Kidney capillary endothelial cell (primary cell): ENCODE measurements around the gene MEST.
"Not testable (repeated sequence)": the region's sequence is repeated elsewhere in the genome, so short reads cannot be mapped to it uniquely, and the experiment has no call there.

Experiments
- DNase-seq: peaks from one replicate; pipeline ENCODE4 v3.0.0-alpha.2; 2018; ENCODE audit warnings: low spot score

The MEST gene

GRCh38 chr7:130523519-130524125 is 31.7 kb downstream of the MEST start:
- not testable (repeated sequence) for DNase-seq

GRCh38 chr7:130524628-130525027 is 32.7 kb downstream of the MEST start:
- no peak for DNase-seq

GRCh38 chr7:130527752-130528355 is 36.0 kb downstream of the MEST start:
- DNase-seq = not testable (repeated sequence)

GRCh38 chr7:130529417-130529816 is 37.5 kb downstream of the MEST start:
- DNase-seq = no peak

DNA sequence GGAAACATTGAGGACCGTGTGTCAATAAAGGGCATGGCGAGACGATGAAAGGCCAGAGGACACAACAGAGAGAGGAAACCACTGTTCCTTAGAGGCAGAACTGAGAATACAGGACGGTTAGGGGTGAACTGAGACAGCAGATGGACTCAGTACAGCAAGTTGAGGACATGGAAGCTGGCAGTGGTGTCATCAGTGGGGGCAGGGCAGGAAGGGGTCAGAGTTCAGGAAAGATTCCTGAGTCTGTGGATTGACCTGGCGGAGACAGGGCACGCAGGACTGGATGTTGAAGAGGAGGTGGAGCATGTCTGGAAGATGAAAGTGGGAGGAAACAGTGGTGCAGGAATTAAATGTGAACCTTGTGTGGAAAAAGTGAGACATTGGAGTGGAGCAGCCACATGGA is 46.0 kb downstream of the MEST start:
- DNase-seq = not testable (repeated sequence)

- DNase-seq = not testable (repeated sequence)
Measured at GRCh38 chr7:130541287-130541686, 49.4 kb downstream of the MEST start.

DNA sequence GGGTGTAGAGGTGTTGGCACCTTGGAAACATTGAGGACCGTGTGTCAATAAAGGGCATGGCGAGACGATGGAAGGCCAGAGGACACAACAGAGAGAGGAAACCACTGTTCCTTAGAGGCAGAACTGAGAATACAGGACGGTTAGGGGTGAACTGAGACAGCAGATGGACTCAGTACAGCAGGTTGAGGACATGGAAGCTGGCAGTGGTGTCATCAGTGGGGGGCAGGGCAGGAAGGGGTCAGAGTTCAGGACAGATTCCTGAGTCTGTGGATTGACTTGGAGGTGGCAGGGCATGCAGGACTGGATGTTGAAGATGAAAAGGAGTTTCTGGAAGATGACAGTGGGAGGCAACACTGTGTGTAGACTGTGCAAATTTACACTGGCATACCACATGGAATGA is 50.4 kb downstream of the MEST start:
- not testable (repeated sequence) for DNase-seq

GRCh38 chr7:130543487-130544010 is 51.7 kb downstream of the MEST start:
- no peak for DNase-seq

GRCh38 chr7:130544356-130544755 is 52.5 kb downstream of the MEST start:
- no peak for DNase-seq

GRCh38 chr7:130553398-130554029 is 61.6 kb downstream of the MEST start:
- DNase-seq = no peak

DNA sequence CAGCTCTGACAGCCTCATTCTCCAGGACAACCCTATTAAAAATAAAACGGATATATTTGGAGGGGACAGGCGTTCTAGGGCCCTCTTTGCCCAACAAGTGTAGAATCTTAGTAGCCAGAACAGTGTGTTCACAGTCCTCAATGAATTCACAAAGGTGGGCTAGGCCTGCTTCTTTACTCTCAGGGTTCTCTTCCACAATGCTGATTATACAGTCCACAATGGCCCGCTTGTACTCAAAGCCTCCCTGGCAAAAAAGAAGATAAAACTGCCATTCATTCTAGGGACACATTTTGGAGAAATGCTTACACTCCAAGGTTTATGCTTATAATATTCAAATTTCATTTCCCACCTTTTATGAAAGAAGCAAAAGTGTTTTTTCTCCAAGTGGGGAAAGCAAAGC is 62.6 kb downstream of the MEST start:
- no peak for DNase-seq
